GM21367 (cell line): Measurements from ENCODE around the gene HSF5.

Source experiments
- ATAC-seq: cut with Tn5 transposase; IDR thresholded peaks from one replicate; pipeline ENCODE4 v1.9.1; 2021; ENCODE audit not compliant: unreplicated experiment

The HSF5 gene

DNA sequence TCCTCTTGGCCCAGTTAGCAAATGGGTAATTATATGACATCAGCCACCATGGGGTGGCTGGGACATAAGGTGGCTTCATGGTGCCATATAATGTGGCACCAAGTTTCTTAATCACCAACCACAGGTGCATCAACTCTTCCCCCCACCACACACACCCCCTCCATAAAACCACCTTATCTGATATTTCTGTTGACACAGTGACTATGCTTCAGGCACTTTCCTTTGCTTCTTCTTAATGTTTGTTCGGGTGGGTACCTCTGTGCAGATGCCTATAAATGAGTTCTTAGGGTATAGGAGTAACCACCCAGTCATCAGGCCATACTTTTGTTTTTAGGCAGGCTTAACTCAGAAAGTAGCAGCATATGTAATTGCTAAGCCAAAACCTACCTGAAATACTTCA is 100.4 kb downstream of the HSF5 start:
- ATAC-seq: no peak

DNA sequence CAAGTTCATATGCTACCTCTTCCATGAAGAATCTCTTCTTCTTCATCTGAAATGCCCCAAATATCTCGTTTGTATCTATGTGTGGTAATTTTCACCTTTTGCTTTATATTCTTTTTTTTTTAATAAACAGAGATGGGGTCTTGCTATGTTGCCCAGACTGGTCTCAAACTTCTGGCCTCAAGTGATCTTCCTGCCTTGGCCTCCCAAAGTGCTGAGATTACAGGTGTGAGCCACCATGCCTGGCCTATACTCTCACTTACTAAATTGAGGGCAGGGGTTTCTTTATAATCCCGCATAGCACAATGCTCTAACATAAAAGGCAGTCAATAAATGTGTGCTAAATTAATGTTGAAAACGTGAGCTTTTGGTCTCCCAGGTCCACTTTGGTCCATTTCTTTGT is 101.5 kb downstream of the HSF5 start:
- no peak for ATAC-seq

DNA sequence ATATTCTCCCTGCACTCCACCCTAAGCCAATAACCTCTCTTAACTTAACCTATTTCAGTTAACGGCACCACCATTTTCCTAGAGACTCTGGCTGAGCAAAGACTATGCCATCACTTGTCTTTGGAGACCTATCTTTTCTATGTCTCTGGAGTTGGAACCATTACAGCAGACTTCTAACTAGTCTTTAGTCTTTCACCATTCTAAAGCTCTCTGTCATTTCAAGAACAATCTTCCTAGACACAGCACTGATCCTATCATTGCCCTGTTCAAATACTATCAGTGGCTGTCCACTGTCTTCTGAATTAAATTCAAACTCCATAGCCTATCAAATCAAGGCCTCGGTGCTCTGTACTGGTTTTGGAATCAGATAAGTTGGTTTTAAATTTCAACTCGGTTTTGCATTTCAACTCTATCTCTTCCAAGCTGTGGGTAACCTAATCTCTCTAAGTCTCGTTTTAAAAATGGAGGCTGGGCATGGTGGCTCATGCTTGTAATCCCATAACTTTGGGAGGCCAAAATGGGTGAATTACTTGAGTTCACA is 102.8 kb downstream of the HSF5 start:
- ATAC-seq: no peak

DNA sequence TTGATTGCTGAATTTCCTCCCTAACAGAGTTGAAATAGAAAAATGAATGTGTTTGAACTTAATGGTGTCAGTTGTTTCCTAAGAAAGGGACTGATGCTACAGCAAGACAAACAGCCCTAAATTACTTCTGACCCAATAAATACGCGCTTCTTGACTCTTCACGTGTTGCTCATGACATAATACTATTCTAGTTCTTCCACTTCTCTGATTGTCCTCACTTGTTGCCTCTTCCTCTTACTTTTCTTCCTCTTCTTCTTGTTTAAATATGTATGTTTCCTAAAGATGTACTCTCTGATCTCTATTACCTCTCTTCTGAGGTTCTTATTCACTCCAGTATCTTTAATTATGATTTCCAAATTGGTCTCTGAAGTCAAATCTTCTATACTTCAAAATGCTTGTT is 103.3 kb downstream of the HSF5 start:
- ATAC-seq: no peak

DNA sequence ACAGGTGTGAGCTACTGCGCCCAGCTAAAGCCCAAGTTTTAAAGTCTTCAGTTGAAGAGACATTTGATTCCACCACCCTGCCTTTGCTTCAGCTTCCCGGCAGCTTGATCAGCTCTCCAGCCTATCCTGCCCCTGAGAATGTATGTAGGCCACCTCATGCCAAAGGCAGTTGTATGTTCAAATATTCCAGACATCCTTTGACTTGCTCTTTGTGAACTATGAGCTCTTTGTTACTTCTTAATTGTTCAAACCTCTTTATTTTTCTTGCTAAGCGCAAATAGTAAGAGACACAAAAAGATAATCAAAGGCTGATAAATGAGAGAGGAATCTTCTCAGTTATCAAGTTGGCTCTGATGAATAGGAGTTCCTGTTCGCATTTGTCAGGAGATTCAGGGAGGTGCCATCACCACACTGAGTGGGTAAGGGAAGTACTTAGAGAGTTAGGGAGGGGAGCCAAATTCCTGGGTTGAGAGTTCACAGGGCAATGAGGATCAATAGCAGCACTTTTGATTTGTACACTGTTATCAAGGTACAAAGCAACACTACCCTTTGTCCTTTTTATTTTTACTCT is 104.2 kb downstream of the HSF5 start:
- no peak for ATAC-seq

DNA sequence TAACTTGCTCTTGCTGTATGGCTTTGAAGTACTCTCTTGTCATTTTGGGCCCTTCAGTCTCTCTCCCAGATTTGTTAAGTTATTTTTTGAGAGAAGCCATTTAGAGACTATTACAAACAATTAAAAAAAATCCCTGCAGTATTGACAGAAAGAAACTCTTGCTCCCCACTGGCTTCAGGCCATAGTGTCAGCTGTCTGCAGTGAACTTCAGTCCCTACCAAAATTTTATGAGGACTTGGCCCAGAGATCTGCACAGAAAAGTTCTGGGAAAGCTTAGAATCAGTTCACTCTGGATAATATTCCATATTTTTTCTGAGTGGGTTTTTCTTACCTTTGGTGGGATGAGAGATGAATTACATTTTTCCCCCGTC is 105.4 kb downstream of the HSF5 start:
- no peak for ATAC-seq

DNA sequence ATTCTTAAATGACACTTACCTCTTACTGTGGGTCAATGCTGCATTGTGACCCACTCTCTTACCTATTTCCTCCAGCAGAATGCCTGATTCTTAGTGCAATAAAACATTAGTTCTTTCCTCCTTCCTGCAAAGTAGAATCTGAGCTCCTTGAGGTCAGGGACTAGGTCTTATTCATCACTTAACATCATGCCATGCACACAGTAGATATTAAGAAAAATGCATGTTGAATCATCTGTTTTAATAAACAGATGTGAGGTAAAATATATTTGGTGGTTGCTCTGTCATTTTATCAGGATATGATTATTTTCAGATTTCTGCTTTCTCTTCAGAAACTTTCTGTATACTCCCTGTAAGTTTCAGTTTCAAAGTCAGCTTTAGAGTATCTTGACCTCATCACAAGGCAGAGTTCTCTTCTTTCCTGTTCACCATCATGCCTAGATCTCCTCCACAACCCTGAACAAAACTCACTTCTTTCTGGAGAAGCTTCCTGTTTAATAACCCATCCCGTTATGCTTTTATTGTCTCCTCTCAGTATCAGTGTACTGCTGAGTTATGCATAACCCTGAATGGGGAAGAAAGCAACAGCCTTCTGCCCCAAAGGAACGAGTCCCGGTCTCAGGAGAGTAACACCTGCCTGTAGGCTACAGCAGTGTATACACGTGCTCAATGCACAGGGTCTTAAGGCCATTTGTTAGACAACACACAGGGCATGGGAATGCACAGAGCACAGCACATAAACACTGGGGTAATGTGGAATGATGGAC is 105.9 kb downstream of the HSF5 start:
- ATAC-seq: no peak

DNA sequence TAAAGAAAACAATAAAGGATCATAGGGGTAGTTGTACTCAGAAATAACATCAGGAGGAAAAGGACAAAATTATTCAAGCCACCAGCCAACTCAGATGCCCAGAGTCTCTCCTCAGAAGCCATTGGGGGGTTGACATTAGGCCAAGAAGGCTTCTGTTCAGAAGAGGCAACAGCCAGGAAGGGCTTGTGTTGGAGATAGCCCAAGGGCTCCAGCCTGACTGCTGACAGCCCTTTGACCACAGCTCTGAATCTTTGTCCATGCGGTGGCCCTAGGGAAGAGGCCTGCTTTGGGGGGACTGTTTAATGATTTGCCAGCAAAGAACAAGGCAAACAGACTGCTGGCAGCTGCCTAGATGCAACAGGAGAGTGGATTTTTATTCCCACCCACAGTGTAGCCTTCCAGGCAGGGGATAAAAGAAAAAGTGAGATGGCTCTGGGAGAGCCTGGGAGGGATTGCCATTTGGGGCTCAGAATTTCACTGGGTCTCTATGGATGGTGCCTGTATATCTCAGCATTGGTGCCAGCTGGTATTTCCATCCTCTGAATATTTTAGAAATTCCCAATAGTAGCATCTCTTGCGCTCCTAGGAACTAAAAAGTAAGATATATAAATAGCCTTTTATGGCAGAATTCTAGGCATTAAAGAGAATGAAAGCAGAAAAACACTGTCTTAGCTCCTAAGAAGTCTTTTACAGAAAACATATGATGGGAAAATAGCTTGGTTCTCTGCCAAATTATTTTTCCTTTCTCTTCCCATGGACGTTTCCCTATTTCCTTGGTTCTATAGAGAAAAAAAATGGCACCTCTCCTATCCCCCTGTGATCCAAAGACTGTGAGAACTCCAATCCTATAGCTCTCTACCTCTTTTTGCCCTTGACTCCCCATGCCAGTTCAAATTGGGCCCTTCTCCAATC is 106.8 kb downstream of the HSF5 start:
- ATAC-seq: no peak

DNA sequence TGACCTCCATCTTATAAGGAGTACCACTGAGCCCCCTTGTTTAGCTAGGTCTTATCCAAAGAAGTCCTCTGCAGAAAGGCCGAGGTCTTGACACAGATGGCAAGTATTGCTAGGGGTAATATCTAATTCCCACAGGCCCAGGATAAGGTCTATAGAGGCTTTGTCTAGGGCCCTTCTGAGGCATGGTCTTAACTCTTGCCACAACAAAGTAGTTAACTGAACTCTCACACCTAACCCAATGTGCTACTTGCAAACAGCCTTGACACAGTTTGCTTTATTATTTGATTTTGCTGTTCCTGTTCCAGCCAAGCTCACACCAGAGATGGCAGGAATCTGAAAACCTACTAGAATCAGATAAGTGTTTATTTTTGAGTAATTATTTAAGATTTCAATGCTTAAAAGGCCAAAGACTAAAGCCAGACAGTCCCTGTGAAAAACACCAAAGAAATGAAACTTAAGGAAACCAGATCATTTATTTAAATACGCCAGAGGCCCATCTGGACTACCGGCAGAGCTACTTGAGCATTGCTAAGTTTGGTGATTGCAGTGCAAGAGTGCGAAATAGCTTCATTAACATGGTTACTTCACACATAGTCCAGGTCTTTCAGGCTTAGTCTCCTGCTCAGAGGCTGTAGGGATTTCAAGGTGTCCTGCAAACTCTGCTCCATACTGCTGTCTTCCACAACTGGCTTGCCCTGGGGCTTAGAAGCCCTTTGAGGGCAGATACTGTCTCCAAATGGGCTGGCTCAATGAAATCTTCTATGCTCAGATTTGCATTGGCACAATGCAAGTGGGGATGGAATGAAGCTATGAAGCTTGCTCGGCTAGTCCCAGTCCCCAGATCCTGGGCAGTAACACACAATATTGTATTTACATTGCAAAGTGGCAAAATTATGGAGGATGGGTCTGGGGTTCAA is 107.7 kb downstream of the HSF5 start:
- ATAC-seq: no peak

DNA sequence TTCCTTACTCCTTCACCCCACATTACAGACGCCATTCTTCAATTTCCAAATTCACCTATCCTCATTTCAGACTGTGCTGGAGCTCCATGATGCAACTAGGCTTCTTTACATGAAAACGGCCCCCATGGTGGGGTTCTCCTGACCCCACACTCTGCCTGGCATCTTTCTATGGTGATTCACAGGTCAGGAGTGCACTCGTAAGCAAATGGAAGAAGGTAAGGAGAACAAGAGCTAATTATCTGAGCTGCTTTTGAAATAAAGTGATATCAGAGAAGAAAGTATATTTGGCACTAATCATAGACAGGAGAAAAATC is 108.7 kb downstream of the HSF5 start:
- ATAC-seq: no peak

DNA sequence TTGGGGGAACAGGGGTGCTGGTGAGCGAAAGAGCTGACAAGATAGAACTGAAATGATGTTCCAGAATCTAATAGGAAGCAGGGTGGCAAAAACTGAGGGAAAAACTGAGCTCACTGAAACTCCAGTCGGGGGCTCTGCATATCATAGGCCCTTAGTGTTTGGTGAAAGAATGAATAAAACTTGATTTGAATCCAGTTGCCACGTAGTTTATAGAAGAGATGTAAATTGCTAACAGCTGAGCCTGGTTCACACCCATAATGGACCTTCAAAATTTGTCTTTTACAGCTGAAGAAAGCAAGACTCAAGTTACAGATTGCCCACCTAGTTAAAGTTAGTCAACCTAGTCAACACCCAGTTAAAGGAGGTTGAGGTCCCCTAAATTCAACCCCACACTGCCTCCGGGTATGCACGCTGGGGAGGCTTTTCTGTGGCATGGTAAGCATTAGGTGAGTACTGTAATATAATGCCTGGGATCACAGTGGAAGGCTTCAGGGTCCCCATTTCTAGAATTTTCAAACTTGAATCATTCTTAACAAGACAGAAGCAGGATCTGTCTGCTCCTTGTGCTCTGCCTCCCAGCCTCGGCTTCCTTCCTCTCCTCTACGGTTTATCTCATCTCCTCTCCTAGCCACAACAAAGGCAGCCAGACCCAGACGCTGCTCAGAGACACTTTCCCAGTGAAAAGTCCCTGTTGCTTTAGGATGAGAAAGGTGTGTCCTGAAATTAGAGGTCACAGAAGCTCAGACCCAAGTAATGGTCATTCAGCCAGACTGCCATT is 109.3 kb downstream of the HSF5 start:
- ATAC-seq: no peak

DNA sequence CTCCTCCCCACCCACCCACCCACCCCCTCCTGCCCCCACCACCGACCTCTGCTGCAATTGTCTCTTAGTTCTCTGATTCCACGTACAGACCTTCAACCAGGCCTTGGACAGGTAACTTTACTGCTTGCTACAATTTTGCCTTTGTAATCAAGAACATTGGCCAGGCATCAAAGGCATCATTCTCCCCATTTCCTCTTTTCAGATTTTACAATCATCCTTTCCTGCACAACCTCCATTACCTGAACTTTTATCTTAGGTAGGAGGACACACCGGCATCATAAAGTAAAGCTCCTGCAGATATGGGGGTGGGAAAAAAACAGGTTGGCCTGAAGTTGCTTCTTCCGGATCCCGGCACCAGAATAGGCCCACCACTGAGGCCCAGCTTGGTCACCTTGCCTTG is 110.5 kb downstream of the HSF5 start:
- no peak for ATAC-seq

DNA sequence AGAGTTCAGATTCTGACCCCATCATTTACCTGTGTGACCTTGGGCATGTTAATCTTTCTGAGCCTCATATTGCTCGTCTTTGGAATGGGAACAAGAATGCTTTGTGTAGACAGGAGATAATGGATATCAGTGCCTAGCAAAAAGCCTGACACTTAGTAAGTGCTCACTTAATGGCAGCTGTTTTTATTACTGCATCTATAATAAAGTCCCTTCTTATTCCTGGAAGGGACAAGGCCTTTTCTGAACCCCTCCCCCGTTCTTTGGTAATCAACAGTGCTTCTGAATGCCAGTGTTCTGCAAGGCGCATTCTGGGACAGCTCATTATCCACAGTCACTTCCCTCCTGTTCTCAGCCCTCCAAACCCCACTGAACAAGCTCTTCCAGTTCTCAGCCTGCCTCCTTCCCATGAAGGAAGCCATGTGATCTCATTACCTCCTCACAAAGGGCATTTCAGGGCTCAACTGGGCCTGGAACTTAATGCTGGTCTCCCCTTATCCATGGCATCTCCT is 111.1 kb downstream of the HSF5 start:
- no peak for ATAC-seq

DNA sequence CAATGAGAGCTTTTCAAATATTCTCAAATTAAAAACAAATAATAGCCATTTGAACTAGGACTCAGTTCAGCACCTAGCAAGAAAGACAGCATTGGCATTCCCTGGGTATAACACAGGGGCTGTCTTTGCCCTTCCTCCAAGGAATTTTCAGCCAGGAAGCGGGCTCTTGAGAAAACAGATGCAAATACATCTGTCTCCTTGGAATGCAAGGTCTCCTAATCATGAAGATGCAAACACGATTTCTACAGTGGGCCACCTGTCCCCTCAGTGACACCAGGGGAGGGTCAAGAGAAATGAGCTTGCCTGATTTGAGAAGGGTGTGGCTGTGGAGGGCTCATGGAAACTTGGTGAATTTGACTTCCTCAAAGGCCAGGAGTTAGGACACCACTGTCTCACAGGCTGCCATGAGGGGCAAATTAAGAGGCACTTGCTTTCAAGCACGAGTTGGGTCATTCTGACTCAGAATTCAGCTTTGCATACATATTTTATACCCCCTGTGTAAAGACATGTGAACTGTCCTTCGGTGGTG is 111.7 kb downstream of the HSF5 start:
- ATAC-seq: no peak

DNA sequence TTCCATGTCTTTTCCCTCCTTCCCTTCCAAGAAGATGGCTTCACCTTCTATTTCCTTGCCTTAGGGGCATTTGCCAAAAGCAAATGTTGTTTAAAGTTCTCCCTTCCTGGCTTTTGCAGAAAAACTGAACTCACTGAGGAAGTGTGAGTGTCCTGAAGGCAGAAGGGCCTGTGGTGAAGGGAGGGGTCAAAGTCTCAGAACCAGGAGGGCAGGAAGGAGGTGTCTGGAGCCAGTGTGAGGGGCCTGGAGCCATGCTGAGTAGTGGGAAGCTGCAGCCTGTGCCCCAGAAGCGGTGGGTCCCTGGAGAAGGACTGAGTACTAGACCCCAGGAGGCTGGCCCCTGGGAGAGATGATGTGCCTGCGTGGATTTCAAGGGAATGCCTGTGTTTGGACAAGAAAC is 112.4 kb downstream of the HSF5 start:
- ATAC-seq: no peak

DNA sequence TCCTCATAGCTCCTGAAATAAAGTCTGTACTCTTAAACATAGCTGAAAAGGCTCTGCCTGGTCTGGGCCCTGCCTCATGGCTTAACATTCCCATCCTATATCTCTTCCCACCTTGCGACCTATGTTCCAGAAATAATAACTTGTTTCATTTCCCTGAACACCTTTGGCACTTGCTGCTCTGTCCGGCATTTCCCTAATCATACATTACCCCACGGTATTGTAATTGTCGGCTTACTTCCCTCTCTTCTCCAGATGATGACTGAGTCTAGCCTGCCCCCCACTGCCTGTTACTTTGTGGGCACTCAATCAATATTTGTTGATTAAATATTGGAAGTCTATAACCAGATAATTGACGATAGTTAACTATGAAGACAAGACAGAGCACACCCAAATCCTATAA is 113.0 kb downstream of the HSF5 start:
- no peak for ATAC-seq

DNA sequence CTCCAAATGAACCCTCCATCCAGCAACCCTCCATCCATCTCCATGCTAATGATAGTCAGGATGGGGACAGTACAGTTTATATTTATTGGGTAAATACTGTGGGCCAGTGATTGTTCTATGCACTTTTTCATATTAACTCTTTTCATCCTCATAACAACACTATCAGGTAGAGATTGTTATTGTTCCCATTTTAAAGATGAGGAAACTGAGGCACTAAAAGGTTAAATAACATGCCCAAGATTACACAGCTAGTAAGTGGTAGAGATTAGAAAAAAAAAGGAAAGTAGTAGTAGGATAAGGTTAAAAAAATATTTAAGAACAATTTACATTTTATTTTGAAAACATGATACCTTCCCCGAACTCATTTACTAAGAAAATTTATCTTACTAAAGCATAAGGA is 114.3 kb downstream of the HSF5 start:
- ATAC-seq: no peak

DNA sequence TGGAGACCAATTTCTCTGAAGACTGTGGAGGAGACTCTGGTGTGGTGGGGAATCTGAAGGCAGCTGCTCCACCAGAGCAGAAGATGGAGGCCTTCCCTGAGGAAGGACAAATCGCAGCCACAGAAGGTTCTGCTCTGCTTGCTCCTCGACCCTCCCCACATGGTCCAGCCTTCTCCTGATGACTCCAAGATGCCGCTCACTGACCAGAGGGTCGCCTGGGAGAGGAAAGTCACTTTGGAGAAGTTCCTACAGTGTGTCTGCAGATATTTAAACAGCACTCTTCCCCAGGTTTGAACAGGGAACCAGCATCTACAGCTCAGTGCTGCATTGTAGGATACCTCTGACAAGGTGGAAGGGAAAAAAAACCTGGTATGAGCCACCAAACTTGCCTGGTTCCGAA is 115.2 kb downstream of the HSF5 start:
- no peak for ATAC-seq

DNA sequence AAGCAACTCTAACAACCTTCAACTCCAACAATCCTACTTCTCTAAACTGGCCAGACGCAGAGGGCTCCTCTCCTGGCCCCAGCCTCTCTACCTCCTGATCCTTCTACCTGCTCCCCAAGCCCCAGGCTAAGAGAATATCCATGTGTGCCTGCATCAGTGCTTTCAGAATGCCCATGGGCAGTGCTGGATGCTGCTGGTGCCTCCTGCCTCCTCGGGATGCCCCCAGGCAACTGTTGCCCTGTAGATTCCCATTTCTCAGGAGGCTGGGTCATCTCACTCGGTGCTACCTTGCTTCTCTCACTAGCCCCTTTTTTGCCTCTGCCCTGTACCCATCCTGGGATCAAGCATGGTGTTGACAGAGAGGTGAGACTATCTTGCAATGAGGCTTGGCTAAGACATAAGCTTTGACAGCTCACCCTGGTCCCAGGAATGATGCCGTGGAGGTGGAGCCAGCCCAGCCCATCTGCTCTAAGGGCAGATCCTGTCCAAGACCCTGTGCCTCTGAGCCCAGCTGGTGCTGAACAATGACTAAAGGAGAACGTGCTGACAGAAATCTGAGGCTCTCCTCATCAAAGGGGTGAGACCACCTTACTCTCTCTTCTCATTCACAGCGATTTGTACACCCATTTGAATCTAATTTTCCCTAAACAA is 116.8 kb downstream of the HSF5 start:
- no peak for ATAC-seq
